Measurements from ENCODE around the gene MTHFS. TPM values are rescaled to one million over a fixed set of nuclear protein-coding genes. Genes with fewer than 3 reads are reported as not detected.

The MTHFS gene
- polyA plus RNA-seq, 3 donors = 32.9 to 36.0 (median 33.8) TPM

DNA sequence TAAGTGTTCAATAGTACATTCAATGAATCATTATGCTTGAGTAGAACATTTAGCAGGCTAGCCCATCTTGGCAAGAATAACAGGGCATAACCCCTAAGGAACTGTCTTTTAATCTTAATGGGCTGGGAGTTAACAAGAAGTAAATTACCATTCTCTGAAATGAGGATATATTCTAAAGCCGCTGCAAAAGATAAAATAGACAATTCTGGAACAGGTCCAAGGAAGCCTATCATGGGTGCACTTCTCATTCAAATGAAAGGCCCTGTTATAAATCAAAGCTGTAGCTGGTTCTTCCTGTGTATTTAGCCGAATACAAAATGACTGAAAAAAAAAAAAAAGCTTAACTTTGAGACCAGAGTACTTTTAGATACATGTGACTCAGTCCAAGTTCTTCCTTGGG, 15.6 kb downstream of the MTHFS start:
- DNase-seq (ENCODE audit: low read depth in 3 of 3, low spot score in 2 of 3) = no peak

DNA sequence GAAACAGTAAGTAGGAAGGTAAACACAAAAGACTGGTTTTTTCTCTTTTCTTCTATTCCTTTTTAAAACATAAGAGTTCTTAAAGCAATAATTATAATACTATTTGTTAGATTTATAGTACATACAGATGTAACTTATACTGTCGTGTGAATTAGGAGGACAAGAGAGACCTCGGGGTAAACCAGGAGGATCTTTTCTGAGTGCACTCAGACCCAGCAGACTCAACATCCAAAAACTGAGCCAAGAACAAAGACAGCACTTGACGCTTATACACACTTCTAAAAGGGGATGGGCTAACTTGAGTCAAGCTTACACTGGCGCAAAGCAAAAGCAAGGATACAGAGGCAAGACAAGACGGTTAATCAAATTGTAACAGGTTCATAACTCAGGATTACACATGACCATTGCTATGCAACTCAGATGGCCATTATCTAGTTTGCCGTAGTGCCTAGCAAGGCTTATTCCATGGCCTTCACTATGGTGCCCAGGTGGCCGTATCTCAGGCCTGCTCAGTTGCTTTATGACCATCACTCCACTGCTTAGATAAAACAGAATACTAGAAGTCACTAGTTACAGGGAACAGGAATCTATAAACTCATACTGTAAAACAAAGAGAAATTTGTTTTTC, 18.6 kb downstream of the MTHFS start:
- no peak for DNase-seq (ENCODE audit: low read depth in 3 of 3, low spot score in 2 of 3)

DNA sequence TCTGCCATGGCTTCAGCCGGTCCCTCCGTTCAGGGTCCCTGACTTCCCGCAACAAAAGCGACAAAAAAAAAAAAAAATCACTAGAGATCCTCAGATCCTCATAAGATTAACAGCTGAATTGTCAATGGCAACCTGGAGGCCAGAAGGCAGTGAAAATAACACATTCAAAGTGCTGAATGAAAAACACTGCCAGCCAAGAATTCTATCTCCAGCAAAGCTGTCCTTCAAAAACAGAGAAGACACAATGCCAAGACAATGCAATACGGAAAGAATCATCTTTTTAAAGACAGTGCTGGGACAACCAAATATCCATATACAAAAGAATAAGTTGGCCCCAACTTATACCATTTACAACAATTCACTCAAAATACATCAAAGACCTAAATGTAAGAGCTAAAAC, 21.6 kb downstream of the MTHFS start:
- no peak for DNase-seq (ENCODE audit: low read depth in 3 of 3, low spot score in 2 of 3)

GRCh38 chr15:79874242-79874641, 22.6 kb downstream of the MTHFS start:
- DNase-seq (ENCODE audit: low read depth in 3 of 3, low spot score in 2 of 3) = no peak

GRCh38 chr15:79872358-79873017, 24.3 kb downstream of the MTHFS start:
- DNase-seq (ENCODE audit: low read depth in 3 of 3, low spot score in 2 of 3) = no peak

GRCh38 chr15:79868554-79868953, 28.3 kb downstream of the MTHFS start:
- DNase-seq (ENCODE audit: low read depth in 3 of 3, low spot score in 2 of 3) = no peak

- DNase-seq (ENCODE audit: low read depth in 3 of 3, low spot score in 2 of 3) = no peak
These were observed 32.9 kb downstream of the MTHFS start for GRCh38 chr15:79863886-79864285.

DNA sequence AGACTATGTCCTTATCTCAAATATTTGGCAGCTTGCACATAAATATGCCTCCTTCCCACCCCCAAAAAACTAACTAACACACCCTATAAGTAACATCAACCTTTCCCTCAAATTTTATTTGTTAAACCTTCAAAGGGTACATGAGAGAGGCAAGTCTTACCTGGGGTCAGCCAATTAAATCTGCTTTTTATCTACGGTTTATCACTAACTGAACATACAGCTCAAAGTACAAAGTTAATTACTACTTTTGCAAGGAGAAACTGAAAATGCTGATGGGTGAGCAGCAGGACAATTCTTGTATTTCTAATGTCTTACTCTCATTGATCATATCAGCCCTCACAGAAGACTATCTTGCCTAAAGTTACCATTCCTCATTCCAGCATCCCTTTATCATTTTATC, 34.6 kb downstream of the MTHFS start:
- no peak for DNase-seq (ENCODE audit: low read depth in 3 of 3, low spot score in 2 of 3)

DNA sequence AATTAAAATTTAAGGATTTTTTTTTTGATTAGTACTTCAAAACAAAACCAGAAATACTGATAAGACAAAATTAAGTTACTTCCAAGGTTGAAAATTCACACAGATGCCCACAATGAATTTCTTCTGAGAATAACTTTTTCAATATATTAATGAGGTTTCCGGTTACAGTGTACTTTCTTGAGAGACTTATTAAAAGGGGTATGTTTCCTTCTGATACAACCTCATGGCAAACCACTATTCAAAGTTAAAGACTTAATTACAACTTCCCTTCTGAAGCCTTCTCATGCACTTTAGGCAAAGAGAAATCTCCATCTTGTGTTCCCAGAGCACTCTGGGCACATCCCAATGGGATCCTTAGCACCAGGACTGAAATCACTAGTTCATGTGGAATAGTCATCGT, 36.2 kb downstream of the MTHFS start:
- no peak for DNase-seq (ENCODE audit: low read depth in 3 of 3, low spot score in 2 of 3)

DNA sequence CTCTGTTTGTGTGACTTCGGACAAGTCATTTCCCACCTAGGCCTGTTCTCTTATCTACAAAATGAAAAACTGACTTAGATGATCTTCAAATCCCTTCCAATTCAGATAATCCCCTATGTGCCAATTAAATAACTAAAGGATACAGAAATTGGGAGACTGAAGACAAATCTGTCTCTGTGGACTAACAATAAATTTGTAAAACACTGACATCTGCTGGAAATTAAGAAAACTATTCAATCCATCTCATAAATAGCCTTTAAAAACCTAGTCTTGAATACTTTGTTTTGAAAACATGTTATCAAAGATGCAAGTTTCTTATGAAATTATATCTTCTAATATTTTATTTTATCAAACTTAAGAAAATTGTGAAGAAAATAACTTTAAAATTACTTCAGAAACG, 38.3 kb downstream of the MTHFS start:
- no peak for DNase-seq (ENCODE audit: low read depth in 3 of 3, low spot score in 2 of 3)

GRCh38 chr15:79853492-79854328, 43.1 kb downstream of the MTHFS start:
- DNase-seq (ENCODE audit: low read depth in 3 of 3, low spot score in 2 of 3) = peak; percentile 23 to 51 (median 44)

GRCh38 chr15:79849789-79850188, 47.0 kb downstream of the MTHFS start:
- no peak for DNase-seq (ENCODE audit: low read depth in 3 of 3, low spot score in 2 of 3)

GRCh38 chr15:79846539-79846938, 50.3 kb downstream of the MTHFS start:
- DNase-seq (ENCODE audit: low read depth in 3 of 3, low spot score in 2 of 3) = no peak

- no peak for DNase-seq (ENCODE audit: low read depth in 3 of 3, low spot score in 2 of 3)
These were observed 52.6 kb downstream of the MTHFS start for GRCh38 chr15:79844221-79844620.

DNA sequence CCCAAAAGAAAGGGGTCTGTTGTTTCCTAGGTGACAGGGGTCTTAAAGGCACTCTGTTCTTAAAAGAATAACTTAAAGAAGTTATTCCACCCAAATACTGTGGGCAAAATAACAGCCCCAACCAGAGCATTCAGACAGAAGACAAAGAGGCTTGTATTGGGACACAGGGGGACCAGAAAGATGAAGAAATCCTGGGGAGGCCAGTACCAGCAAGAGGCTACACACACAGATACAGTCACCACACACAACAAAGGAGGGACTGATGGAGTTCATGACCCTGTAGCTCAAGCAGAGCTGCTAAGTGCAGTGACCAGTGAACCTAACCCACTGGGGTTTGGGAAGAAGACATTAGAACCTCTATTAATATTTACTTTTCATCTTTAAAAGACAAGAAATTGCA, 59.0 kb downstream of the MTHFS start:
- no peak for DNase-seq (ENCODE audit: low read depth in 3 of 3, low spot score in 2 of 3)

DNA sequence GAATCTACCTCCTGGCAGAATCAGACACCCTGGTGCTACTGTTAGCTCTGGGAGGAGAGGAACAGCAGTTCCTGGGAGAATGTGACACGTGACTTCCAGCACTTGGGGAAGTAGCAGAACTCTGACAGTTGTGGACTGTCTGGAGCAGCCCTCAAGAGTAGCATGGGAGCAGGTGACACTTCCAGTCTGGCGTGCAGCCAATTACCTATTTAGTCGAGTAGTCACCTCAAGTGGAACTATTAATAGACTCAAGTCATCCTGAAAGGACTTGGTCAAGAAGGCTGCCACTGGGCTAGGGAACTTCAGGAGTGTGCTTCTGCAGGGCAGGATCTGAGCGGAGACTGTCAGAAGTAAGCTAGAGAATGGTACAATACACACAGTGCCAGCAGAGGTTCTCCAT, 62.3 kb downstream of the MTHFS start:
- no peak for DNase-seq (ENCODE audit: low read depth in 3 of 3, low spot score in 2 of 3)

- DNase-seq (ENCODE audit: low read depth in 3 of 3, low spot score in 2 of 3) = no peak
These were observed 64.3 kb downstream of the MTHFS start for GRCh38 chr15:79832367-79833120.

DNA sequence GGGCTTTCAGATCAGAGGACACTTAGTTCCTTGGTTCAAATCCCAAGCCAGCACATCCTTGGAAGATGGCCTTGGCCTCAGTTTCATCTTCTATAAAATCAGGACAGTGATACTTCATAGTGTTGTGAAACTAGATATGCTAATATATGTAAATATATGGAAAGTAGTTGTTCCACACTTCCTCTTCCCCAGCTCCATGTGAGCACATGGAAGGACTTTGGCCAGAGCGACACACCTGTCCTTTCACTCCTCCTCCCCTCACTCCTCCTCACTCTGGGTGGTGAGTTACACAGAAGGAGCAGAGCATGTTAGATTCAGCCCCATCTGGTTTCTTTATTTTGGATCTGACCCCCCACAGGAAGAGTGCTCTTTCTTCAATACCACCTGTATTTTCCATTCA, 65.2 kb downstream of the MTHFS start:
- no peak for DNase-seq (ENCODE audit: low read depth in 3 of 3, low spot score in 2 of 3)

DNA sequence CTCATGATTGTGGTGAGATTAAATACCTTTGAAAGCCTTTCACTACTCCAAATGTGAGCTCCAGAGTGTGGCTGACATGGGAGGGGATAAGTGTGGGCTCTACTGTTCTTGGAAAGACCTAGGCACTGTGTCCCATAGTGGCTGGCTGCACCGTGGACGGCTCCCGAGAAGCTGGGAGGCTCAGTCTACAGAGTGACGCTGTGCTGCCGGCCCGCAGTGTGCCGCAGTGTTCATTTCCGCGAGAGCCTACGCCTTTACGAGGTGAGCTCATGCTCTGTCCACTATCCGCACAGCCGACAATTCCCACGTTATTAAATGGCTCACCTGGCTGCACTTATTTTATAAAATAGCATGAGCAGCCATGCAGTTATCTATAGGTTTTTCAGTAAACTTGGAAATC, 66.9 kb downstream of the MTHFS start:
- DNase-seq (ENCODE audit: low read depth in 3 of 3, low spot score in 2 of 3) = no peak

- DNase-seq (ENCODE audit: low read depth in 3 of 3, low spot score in 2 of 3) = no peak
These were observed 68.4 kb downstream of the MTHFS start for GRCh38 chr15:79828447-79828846.

DNA sequence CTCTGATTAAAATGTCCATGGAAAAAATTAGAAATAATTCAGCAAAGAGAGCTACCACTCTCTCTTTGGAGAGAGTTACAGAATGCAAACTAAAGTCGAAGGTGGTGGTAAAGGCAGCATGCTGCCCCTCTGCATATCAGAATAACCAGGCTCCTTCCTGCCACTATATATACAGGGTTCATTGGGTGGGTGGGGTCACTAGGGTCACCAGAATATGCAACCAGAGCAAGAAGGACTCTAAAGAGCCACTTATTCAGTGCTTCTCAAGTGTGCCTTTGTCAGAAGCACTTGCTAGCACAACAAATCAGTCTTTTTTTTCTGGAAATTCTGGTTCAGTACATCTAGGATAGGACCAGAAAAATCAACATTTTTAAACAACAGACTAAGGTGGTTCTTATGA, 70.0 kb downstream of the MTHFS start:
- no peak for DNase-seq (ENCODE audit: low read depth in 3 of 3, low spot score in 2 of 3)
